H9 (cell line): Measurements from ENCODE around the gene HIC1. TPM values are rescaled to one million over a fixed set of nuclear protein-coding genes. Genes with fewer than 3 reads are reported as not detected.
A peak's percentile ranks its signal among the peaks of the same experiment; 100 is the strongest.

Experiments
- DNase-seq: peaks from one replicate; pipeline ENCODE4 v3.0.0-alpha.2; 2017
- H2AFZ ChIP-seq: one replicate; pipeline ENCODE4 v1.6.1; 2013; ENCODE audit warnings: mild to moderate bottlenecking, low read length, control low read depth, moderate library complexity
- H2AK5ac ChIP-seq: 2 replicates; pipeline ENCODE4 v1.6.1; 2013; ENCODE audit warnings: low read length, control low read depth, mixed read lengths; ENCODE audit not compliant: insufficient read length
- H2BK120ac ChIP-seq: one replicate; pipeline ENCODE4 v1.6.1; 2013; ENCODE audit warnings: low read depth, mild to moderate bottlenecking, low read length, control low read depth, inconsistent platforms; ENCODE audit not compliant: poor library complexity, severe bottlenecking
- H2BK12ac ChIP-seq: 2 replicates; pipeline ENCODE4 v1.6.1; 2013; ENCODE audit warnings: low read length, control low read depth, mixed read lengths, low read depth; ENCODE audit not compliant: insufficient read length
- H2BK15ac ChIP-seq: 2 replicates; pipeline ENCODE4 v1.6.1; 2013; ENCODE audit warnings: low read depth, low read length, control low read depth
- H2BK20ac ChIP-seq: one replicate; pipeline ENCODE4 v1.6.1; 2013; ENCODE audit warnings: low read depth, mild to moderate bottlenecking, low read length, control low read depth, inconsistent platforms; ENCODE audit not compliant: poor library complexity, severe bottlenecking
- H2BK5ac ChIP-seq: 2 replicates; pipeline ENCODE4 v1.6.1; 2013; ENCODE audit warnings: low read length, control low read depth, mixed read lengths; ENCODE audit not compliant: insufficient read length
- H3K14ac ChIP-seq: 2 replicates; pipeline ENCODE4 v1.6.1; 2013; ENCODE audit warnings: low read length, control low read depth; ENCODE audit not compliant: insufficient read depth
- H3K18ac ChIP-seq: 2 replicates; pipeline ENCODE4 v1.6.1; 2013; ENCODE audit warnings: low read depth, mild to moderate bottlenecking, mixed read lengths, low read length, control low read depth; ENCODE audit not compliant: insufficient read length
- H3K23ac ChIP-seq: 2 replicates; pipeline ENCODE4 v1.6.1; 2013; ENCODE audit warnings: low read length, control low read depth, mixed read lengths, low read depth; ENCODE audit not compliant: insufficient read length
- H3K23me2 ChIP-seq: 2 replicates; pipeline ENCODE4 v1.6.1; 2013; ENCODE audit warnings: low read depth, mild to moderate bottlenecking, mixed read lengths, low read length, control low read depth; ENCODE audit not compliant: insufficient read length, poor library complexity, severe bottlenecking
- H3K27ac ChIP-seq: 2 replicates; pipeline ENCODE4 v1.5.1; 2013; ENCODE audit warnings: low read length, control low read depth, mixed read lengths, low read depth; ENCODE audit not compliant: insufficient read length
- H3K27me3 ChIP-seq: 2 replicates; pipeline ENCODE4 v1.6.1; 2013; ENCODE audit warnings: low read length, control low read depth, inconsistent platforms; ENCODE audit not compliant: insufficient read depth
- H3K4ac ChIP-seq: 2 replicates; pipeline ENCODE4 v1.6.1; 2013; ENCODE audit warnings: low read depth, mild to moderate bottlenecking, control low read depth, inconsistent platforms, low read length, moderate library complexity
- H3K4me1 ChIP-seq: 2 replicates; pipeline ENCODE4 v1.6.1; 2013; ENCODE audit warnings: low read length, control low read depth, inconsistent platforms; ENCODE audit not compliant: insufficient read depth
- H3K4me2 ChIP-seq: 2 replicates; pipeline ENCODE4 v1.6.1; 2013; ENCODE audit warnings: low read length, control low read depth, mixed read lengths; ENCODE audit not compliant: insufficient read length, insufficient read depth
- H3K56ac ChIP-seq: 2 replicates; pipeline ENCODE4 v1.6.1; 2013; ENCODE audit warnings: low read depth, mild to moderate bottlenecking, mixed read lengths, low read length, control low read depth; ENCODE audit not compliant: insufficient read length
- H3K79me1 ChIP-seq: 2 replicates; pipeline ENCODE4 v1.6.1; 2013; ENCODE audit warnings: low read depth, mild to moderate bottlenecking, moderate library complexity, low read length, control low read depth, inconsistent platforms; ENCODE audit not compliant: insufficient read depth, poor library complexity, severe bottlenecking
- H3K79me2 ChIP-seq: 2 replicates; pipeline ENCODE4 v1.6.1; 2013; ENCODE audit warnings: low read length, control low read depth, inconsistent platforms; ENCODE audit not compliant: insufficient read depth
- H3K9ac ChIP-seq: 2 replicates; pipeline ENCODE4 v1.6.1; 2013; ENCODE audit warnings: low read length, control low read depth, mixed read lengths; ENCODE audit not compliant: insufficient read length; ENCODE audit errors: extremely low read depth
- H3K9me3 ChIP-seq: one replicate; pipeline ENCODE4 v1.6.1; 2013; ENCODE audit warnings: low read depth, low read length, inconsistent platforms; ENCODE audit not compliant: control insufficient read depth
- H3T11ph ChIP-seq: one replicate; pipeline ENCODE4 v1.6.1; 2013; ENCODE audit warnings: mild to moderate bottlenecking, low read length, control low read depth, inconsistent platforms
- H4K20me1 ChIP-seq: one replicate; pipeline ENCODE4 v1.6.1; 2013; ENCODE audit not compliant: control insufficient read depth, insufficient read length, insufficient read depth
- H4K5ac ChIP-seq: 2 replicates; pipeline ENCODE4 v1.6.1; 2013; ENCODE audit warnings: low read depth, mild to moderate bottlenecking, mixed read lengths, low read length, control low read depth; ENCODE audit not compliant: insufficient read length
- H4K8ac ChIP-seq: replicated peaks from 2 replicates; pipeline ENCODE4 v1.6.1; 2013; ENCODE audit warnings: low read length, control low read depth, mixed read lengths, low read depth; ENCODE audit not compliant: insufficient read length
- H4K91ac ChIP-seq: 2 replicates; pipeline ENCODE4 v1.6.1; 2013; ENCODE audit warnings: low read depth, mild to moderate bottlenecking, moderate library complexity, mixed read lengths, low read length, control low read depth; ENCODE audit not compliant: insufficient read length
- H3K27ac Mint-ChIP-seq, 3 experiments: 2 replicates in 2 of 3; 3 replicates in 1 of 3; pipeline ENCODE4 v1.8.0; 2020 to 2021; ENCODE audit warnings: mixed read lengths in 3 of 3, mild to moderate bottlenecking in 1 of 3, moderate library complexity in 1 of 3
- H3K27me3 Mint-ChIP-seq: 2 replicates; pipeline ENCODE4 v1.8.0; 2021; ENCODE audit warnings: low read depth, mild to moderate bottlenecking, moderate library complexity, mixed read lengths
- H3K36me3 Mint-ChIP-seq, 3 experiments: 2 replicates in 2 of 3; 3 replicates in 1 of 3; pipeline ENCODE4 v1.8.0; 2020 to 2021; ENCODE audit warnings: low read depth in 3 of 3, mixed read lengths in 3 of 3; ENCODE audit not compliant: insufficient read depth in 1 of 3
- H3K4me1 Mint-ChIP-seq, 2 experiments: 2 replicates each; pipeline ENCODE4 v1.8.0; 2020; ENCODE audit warnings: mixed read lengths in 2 of 2
- H3K4me3 Mint-ChIP-seq, 2 experiments: 2 replicates in 1 of 2; 3 replicates in 1 of 2; pipeline ENCODE4 v1.8.0; 2020 to 2021; ENCODE audit warnings: mild to moderate bottlenecking in 2 of 2, mixed read lengths in 2 of 2, moderate library complexity in 1 of 2
- H3K9me3 Mint-ChIP-seq, 2 experiments: 2 replicates in 1 of 2; 3 replicates in 1 of 2; pipeline ENCODE4 v1.8.0; 2020; ENCODE audit warnings: mild to moderate bottlenecking in 2 of 2, mixed read lengths in 2 of 2, moderate library complexity in 1 of 2
- CTCF ChIP-seq: fragments of 200-600 bp; sonication (generic); conservative IDR thresholded peaks from 3 replicates; pipeline ENCODE4 v1.8.0; 2021; ENCODE audit warnings: antibody characterized with exemption, mild to moderate bottlenecking
- WGBS: extraction: QIAGEN DNeasy Blood & Tissue Kit; methylation state at CpG from one replicate; pipeline ENCODE4 v1.1.7; 2013; ENCODE audit warnings: missing lambda C conversion rate, low lambda C conversion rate, mixed read lengths; ENCODE audit not compliant: insufficient read length; ENCODE audit errors: extremely low coverage; 5-methylcytosine and 5-hydroxymethylcytosine counted together
- total RNA-seq: library from RNA; stranded (reverse); gene quantifications from 2 replicates; pipeline ENCODE4 v1.2.1, GENCODE V29; 2021

Gene HIC1
- total RNA-seq, 1 experiment from 2014 or later = 1.8 TPM

- no peak overlapping the region for H4K8ac ChIP-seq
- H3K27me3 Mint-ChIP-seq = peaks cover 17% of the 10 kb centered on the region
- WGBS = no CpG with 5 or more reads among the region's 7 CpGs
- H2BK20ac ChIP-seq = no peak overlapping the region
- no peaks in the 10 kb centered on the region for H3K79me1 ChIP-seq
- no peak overlapping the region for H3K4ac ChIP-seq
- H3K79me2 ChIP-seq = no peaks in the 10 kb centered on the region
- no peak overlapping the region for H3K4me3 Mint-ChIP-seq
- H4K5ac ChIP-seq = no peak overlapping the region
- no peak overlapping the region for H2BK120ac ChIP-seq
- no peaks in the 10 kb centered on the region; a peak in 1 of 5 replicates for H3K9me3 Mint-ChIP-seq
- H3K4me2 ChIP-seq = no peak overlapping the region
- TF ChIP-seq CTCF = no peak
- no peak overlapping the region for H3K56ac ChIP-seq
- H4K91ac ChIP-seq = no peak overlapping the region
- H3K27me3 ChIP-seq = peaks cover 10% of the 10 kb centered on the region; the same call in 1 of the 2 replicates
- no peak overlapping the region for H2AK5ac ChIP-seq
- H2BK5ac ChIP-seq = no peak overlapping the region
- H3K9ac ChIP-seq = no peak overlapping the region
- H3K23me2 ChIP-seq = peaks cover 3% of the 10 kb centered on the region
- H3K23ac ChIP-seq = no peak overlapping the region
- no peak overlapping the region for H2AFZ ChIP-seq
- H3K27ac ChIP-seq = no peak overlapping the region
- peaks cover 0 to 13% (median 11%) of the 10 kb centered on the region in 3 experiments; a peak in 6 of 7 replicates for H3K36me3 Mint-ChIP-seq
- H2BK15ac ChIP-seq = no peak overlapping the region
- no peak overlapping the region for H2BK12ac ChIP-seq
- peak overlapping the region in 1 of 3 experiments; percentile 89; a peak in 1 of 7 replicates for H3K27ac Mint-ChIP-seq
- no peak overlapping the region for H3T11ph ChIP-seq
- H3K4me1 ChIP-seq = no peaks in the 10 kb centered on the region
- H3K18ac ChIP-seq = no peak overlapping the region
- no peak overlapping the region for H3K14ac ChIP-seq
- no peaks in the 10 kb centered on the region for H4K20me1 ChIP-seq
- no peaks in the 10 kb centered on the region for H3K9me3 ChIP-seq
- peaks cover 9 to 34% of the 10 kb centered on the region in 2 experiments for H3K4me1 Mint-ChIP-seq
- DNase-seq = no peak
Observed at GRCh38 chr17:2033153-2033552, 21.8 kb upstream of the HIC1 start.
